ENCODE results near the gene CRYZ. TPM values are rescaled to one million over a fixed set of nuclear protein-coding genes. Genes with fewer than 3 reads are reported as not detected.
A peak's percentile ranks its signal among the peaks of the same experiment; 100 is the strongest.

CRYZ gene
- total and polyA plus RNA-seq, 10 of the 15 experiments (the other 5 are each of a cell fraction or from before 2014, with no cell fraction given): 53.4 to 194 (median 79.8) TPM

DNA sequence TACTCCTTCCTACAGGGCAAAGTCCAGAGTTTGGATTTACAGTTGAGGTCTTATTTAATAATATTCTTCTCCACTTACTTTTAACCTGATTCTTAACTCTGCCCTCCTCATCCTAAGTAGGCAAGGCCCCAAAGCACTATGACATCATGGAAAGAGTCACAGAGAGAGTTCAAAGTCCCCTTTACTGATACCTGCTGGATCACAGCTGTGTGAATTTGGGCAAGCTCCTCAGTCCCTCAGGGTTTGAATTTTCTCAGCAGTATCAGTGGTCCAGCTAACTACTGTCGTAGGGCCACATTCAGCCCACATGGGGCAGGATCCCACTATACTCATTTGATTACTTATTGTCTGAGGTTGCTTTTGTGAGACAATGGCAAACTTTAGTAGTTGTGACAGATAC lies 16.1 kb upstream of the CRYZ start:
- Histone ChIP-seq H3K27ac (ENCODE audit: control insufficient read depth, insufficient read depth) (no peak overlapping the region), H3K27me3 (replicated peaks in 1 of 2; ENCODE audit: control insufficient read depth in 2 of 2, insufficient read depth in 2 of 2, low read length in 1 of 2) (no peaks in the 10 kb centered on the region), H3K36me3 (ENCODE audit: control insufficient read depth in 2 of 2, insufficient read depth in 2 of 2, low read length in 1 of 2) (peaks cover 4 to 16% of the 10 kb centered on the region in 2 experiments), H3K4me3 (no peak overlapping the region), H4K20me1 (ENCODE audit: control insufficient read depth, insufficient read depth) (no peaks in the 10 kb centered on the region), H3K4me1 (ENCODE audit: control insufficient read depth, insufficient read depth, low read length) (no peaks in the 10 kb centered on the region), H2AFZ (ENCODE audit: control insufficient read depth, low read depth, low read length) (no peak overlapping the region), H3K9me3 (replicated peaks; ENCODE audit: control insufficient read depth, insufficient read depth, low read length) (peaks cover 6% of the 10 kb centered on the region; the same call in 1 of the 3 replicates), H3K4me2 (ENCODE audit: control insufficient read depth, insufficient read depth) (no peak overlapping the region), H3K9ac (ENCODE audit: control insufficient read depth, insufficient read depth, low read length) (no peak overlapping the region), H3K79me2 (ENCODE audit: control insufficient read depth, insufficient read depth, low read length) (no peaks in the 10 kb centered on the region)
- FAIRE-seq (no peak), DNase-seq (ENCODE audit: low read depth, low spot score) (no peak), ATAC-seq (peak; percentile 96)
- BruUV-seq (replicated peaks): no TSS peak
- RAD21 ChIA-PET (ENCODE audit: unreplicated experiment): interaction anchor here (1.6 to 7.6 kb wide), 4 partner anchors 16 to 60 kb away, joined by 4 to 91 read pairs (median 15); partner anchors contain the start of genes CRYZ and TYW3
- POLR2A ChIA-PET: interaction anchor here (0.6 to 2.8 kb wide), 5 partner anchors 10 to 34 kb away, joined by 3 to 25 read pairs (median 5); partner anchors contain the start of genes CRYZ and TYW3
- WGBS (ENCODE audit: insufficient coverage, insufficient replicate concordance, low lambda C conversion rate, missing lambda C conversion rate): 80% methylated on average over 1 of the region's 1 CpG
- SMC1A ChIA-PET (ENCODE audit: uncharacterized antibody, unreplicated experiment): interaction anchor here (0.7 to 8.9 kb wide), 9 partner anchors 8 to 552 kb away, joined by 3 to 142 read pairs (median 5); partner anchors contain the start of genes CRYZ and TYW3
- CTCF ChIA-PET: interaction anchor here (0.6 to 5.6 kb wide), 9 partner anchors 9 to 454 kb away, joined by 3 to 42 read pairs (median 4); partner anchors contain the start of genes CRYZ and TYW3
- in situ Hi-C loops (cut with MboI) (no loop called here), intact Hi-C loops (cut with micrococcal nuclease; ENCODE audit: unreplicated experiment) (no loop called here)
- TF ChIP-seq CEBPB (IDR thresholded peaks at IDR 0.05; ENCODE audit: borderline replicate concordance in 1 of 2, low read depth in 2 of 2, low read length in 2 of 2) (no peak), ETV6 (conservative IDR thresholded peaks at IDR 0.05 in 1 of 2, IDR thresholded peaks at IDR 0.05 in 1 of 2; ENCODE audit: borderline replicate concordance in 1 of 2, low read depth in 1 of 2) (no peak), NBN (IDR thresholded peaks at IDR 0.05) (peak; percentile 73), GATAD2B (conservative IDR thresholded peaks at IDR 0.05; ENCODE audit: low read depth) (peak; percentile 97), TAF1 (IDR thresholded peaks at IDR 0.05; ENCODE audit: borderline replicate concordance, low read depth, low read length) (no peak), IKZF2 (IDR thresholded peaks at IDR 0.05) (peak; percentile 45 to 52; a peak in 2 of 4 replicates), RAD51 (IDR thresholded peaks at IDR 0.05) (peak; percentile 21), HSF1 (IDR thresholded peaks at IDR 0.05; ENCODE audit: low read depth, low read length) (no peak), BHLHE40 (IDR thresholded peaks at IDR 0.05; ENCODE audit: borderline replicate concordance in 1 of 2, low read depth in 2 of 2, low read length in 1 of 2) (0 out of 4 replicates have a peak, but pooled peaks of 1 of the 2 experiments have one; percentile 7), NR2F1 (conservative IDR thresholded peaks at IDR 0.05) (0 out of 2 replicates have a peak, but pooled peaks have one; percentile 11), IKZF1 (conservative IDR thresholded peaks at IDR 0.05) (peak; percentile 49; the same call in 1 of the 2 replicates), SPI1 (IDR thresholded peaks at IDR 0.05; ENCODE audit: borderline replicate concordance, insufficient read depth, low read depth, low read length) (no peak), ATF7 (IDR thresholded peaks at IDR 0.05; ENCODE audit: low read depth) (peak; percentile 99)
- TF ChIP-seq, protein P1, sequence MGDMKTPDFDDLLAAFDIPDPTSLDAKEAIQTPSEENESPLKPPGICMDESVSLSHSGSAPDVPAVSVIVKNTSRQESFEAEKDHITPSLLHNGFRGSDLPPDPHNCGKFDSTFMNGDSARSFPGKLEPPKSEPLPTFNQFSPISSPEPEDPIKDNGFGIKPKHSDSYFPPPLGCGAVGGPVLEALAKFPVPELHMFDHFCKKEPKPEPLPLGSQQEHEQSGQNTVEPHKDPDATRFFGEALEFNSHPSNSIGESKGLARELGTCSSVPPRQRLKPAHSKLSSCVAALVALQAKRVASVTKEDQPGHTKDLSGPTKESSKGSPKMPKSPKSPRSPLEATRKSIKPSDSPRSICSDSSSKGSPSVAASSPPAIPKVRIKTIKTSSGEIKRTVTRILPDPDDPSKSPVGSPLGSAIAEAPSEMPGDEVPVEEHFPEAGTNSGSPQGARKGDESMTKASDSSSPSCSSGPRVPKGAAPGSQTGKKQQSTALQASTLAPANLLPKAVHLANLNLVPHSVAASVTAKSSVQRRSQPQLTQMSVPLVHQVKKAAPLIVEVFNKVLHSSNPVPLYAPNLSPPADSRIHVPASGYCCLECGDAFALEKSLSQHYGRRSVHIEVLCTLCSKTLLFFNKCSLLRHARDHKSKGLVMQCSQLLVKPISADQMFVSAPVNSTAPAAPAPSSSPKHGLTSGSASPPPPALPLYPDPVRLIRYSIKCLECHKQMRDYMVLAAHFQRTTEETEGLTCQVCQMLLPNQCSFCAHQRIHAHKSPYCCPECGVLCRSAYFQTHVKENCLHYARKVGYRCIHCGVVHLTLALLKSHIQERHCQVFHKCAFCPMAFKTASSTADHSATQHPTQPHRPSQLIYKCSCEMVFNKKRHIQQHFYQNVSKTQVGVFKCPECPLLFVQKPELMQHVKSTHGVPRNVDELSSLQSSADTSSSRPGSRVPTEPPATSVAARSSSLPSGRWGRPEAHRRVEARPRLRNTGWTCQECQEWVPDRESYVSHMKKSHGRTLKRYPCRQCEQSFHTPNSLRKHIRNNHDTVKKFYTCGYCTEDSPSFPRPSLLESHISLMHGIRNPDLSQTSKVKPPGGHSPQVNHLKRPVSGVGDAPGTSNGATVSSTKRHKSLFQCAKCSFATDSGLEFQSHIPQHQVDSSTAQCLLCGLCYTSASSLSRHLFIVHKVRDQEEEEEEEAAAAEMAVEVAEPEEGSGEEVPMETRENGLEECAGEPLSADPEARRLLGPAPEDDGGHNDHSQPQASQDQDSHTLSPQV (IDR thresholded peaks at IDR 0.05): 0 out of 2 replicates have a peak, but pooled peaks have one; percentile 14
- TF ChIP-seq, protein P2, sequence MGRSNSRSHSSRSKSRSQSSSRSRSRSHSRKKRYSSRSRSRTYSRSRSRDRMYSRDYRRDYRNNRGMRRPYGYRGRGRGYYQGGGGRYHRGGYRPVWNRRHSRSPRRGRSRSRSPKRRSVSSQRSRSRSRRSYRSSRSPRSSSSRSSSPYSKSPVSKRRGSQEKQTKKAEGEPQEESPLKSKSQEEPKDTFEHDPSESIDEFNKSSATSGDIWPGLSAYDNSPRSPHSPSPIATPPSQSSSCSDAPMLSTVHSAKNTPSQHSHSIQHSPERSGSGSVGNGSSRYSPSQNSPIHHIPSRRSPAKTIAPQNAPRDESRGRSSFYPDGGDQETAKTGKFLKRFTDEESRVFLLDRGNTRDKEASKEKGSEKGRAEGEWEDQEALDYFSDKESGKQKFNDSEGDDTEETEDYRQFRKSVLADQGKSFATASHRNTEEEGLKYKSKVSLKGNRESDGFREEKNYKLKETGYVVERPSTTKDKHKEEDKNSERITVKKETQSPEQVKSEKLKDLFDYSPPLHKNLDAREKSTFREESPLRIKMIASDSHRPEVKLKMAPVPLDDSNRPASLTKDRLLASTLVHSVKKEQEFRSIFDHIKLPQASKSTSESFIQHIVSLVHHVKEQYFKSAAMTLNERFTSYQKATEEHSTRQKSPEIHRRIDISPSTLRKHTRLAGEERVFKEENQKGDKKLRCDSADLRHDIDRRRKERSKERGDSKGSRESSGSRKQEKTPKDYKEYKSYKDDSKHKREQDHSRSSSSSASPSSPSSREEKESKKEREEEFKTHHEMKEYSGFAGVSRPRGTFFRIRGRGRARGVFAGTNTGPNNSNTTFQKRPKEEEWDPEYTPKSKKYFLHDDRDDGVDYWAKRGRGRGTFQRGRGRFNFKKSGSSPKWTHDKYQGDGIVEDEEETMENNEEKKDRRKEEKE (IDR thresholded peaks at IDR 0.05): no peak

Data from GM12878 (cell line).